SK-N-SH (cell line): ENCODE results near the gene ASIC1. TPM values are rescaled to one million over a fixed set of nuclear protein-coding genes. Genes with fewer than 3 reads are reported as not detected.

Source experiments
- CTCF ChIA-PET: fragments of 300-600, 350-600 bp; formaldehyde crosslinking; extraction: SDS; loops from one replicate; lab custom pipeline; 2021; lab: Yijun Ruan, JAX
- POLR2A ChIA-PET: fragments of 350-600 bp; sonication (Branson Sonifier 250); formaldehyde crosslinking; extraction: SDS; loops from one replicate; lab custom pipeline; 2020; ENCODE audit warnings: antibody characterized with exemption, inconsistent platforms; lab: Yijun Ruan, JAX
- DNase-seq: peaks from one replicate; pipeline ENCODE4 v3.0.0; 2012
- H2AFZ ChIP-seq: fragments of 200-600 bp; sonication (generic); 2 replicates; pipeline ENCODE4 v1.8.1; 2016; ENCODE audit warnings: antibody characterized with exemption, mild to moderate bottlenecking, low read depth
- H3F3A ChIP-seq: fragments of 200-600 bp; sonication (generic); replicated peaks from 2 replicates; pipeline ENCODE3; 2016; ENCODE audit warnings: antibody characterized with exemption, mild to moderate bottlenecking; ENCODE audit not compliant: insufficient read depth
- H3K27ac ChIP-seq, 2 experiments: fragments of 200-500 bp in 1 of 2; fragments of 200-600 bp in 1 of 2; sonication (Bioruptor generic) in 1 of 2; sonication (generic), shearing (Covaris generic) in 1 of 2; 2 replicates each; pipeline versions ENCODE4 v1.5.1 to v1.6.1; 2014 to 2016; ENCODE audit warnings: low read depth in 2 of 2, inconsistent platforms in 1 of 2, low read length in 1 of 2, mild to moderate bottlenecking in 1 of 2, mixed read lengths in 1 of 2
- H3K27me3 ChIP-seq: fragments of 200-600 bp; sonication (generic), shearing (Covaris generic); 2 replicates; pipeline ENCODE4 v1.6.1; 2016; ENCODE audit warnings: mixed run types; ENCODE audit not compliant: insufficient read depth
- H3K36me3 ChIP-seq, 2 experiments: fragments of 200-500 bp in 1 of 2; fragments of 200-600 bp in 1 of 2; sonication (Bioruptor generic) in 1 of 2; sonication (generic) in 1 of 2; replicated peaks in 1 of 2; 2 replicates each; pipeline versions ENCODE3 to v1.5.1; 2014 to 2016; ENCODE audit warnings: low read length in 1 of 2, mild to moderate bottlenecking in 1 of 2; ENCODE audit not compliant: insufficient read depth in 2 of 2, control insufficient read depth in 1 of 2
- H3K4me1 ChIP-seq, 2 experiments: fragments of 200-500 bp in 1 of 2; fragments of 200-600 bp in 1 of 2; sonication (Bioruptor generic) in 1 of 2; sonication (generic), shearing (Covaris generic) in 1 of 2; 2 replicates each; pipeline versions ENCODE4 v1.5.1 to v1.6.1; 2014 to 2016; ENCODE audit warnings: low read depth in 1 of 2, low read length in 1 of 2, mixed run types in 1 of 2; ENCODE audit not compliant: insufficient read depth in 2 of 2, control insufficient read depth in 1 of 2
- H3K4me2 ChIP-seq: fragments of 200-600 bp; sonication (generic), shearing (Covaris generic); 2 replicates; pipeline ENCODE4 v1.6.1; 2017; ENCODE audit warnings: mixed run types
- H3K4me3 ChIP-seq, 2 experiments: fragments of 200-500 bp in 1 of 2; fragments of 200-600 bp in 1 of 2; sonication (Bioruptor generic) in 1 of 2; sonication (generic), shearing (Covaris generic) in 1 of 2; 2 replicates each; pipeline versions ENCODE4 v1.5.1 to v1.8.1; 2014 to 2016; ENCODE audit warnings: low read depth in 2 of 2, inconsistent platforms in 1 of 2, low read length in 1 of 2, mild to moderate bottlenecking in 1 of 2, mixed read lengths in 1 of 2, moderate library complexity in 1 of 2
- H3K79me2 ChIP-seq: fragments of 200-600 bp; sonication (generic); 2 replicates; pipeline ENCODE4 v1.8.1; 2017; ENCODE audit warnings: mild to moderate bottlenecking; ENCODE audit not compliant: insufficient read depth
- H3K9ac ChIP-seq: fragments of 200-600 bp; sonication (generic); 2 replicates; pipeline ENCODE4 v1.6.1; 2017; ENCODE audit warnings: mixed run types
- H3K9me2 ChIP-seq: fragments of 200-600 bp; sonication (generic); 2 replicates; pipeline ENCODE4 v1.6.1; 2017; ENCODE audit warnings: mixed run types
- H3K9me3 ChIP-seq: fragments of 200-600 bp; sonication (generic); 2 replicates; pipeline ENCODE4 v1.6.1; 2017; ENCODE audit warnings: mixed run types, mild to moderate bottlenecking, moderate library complexity
- H4K20me1 ChIP-seq: fragments of 200-600 bp; sonication (generic); 2 replicates; pipeline ENCODE4 v1.6.1; 2017; ENCODE audit warnings: mild to moderate bottlenecking, mixed run types; ENCODE audit not compliant: insufficient read depth
- CTCF ChIP-seq: fragments of 200-600 bp; sonication (generic); IDR thresholded peaks from 2 replicates; pipeline ENCODE4 v1.6.1; 2017; ENCODE audit warnings: antibody characterized with exemption, mild to moderate bottlenecking, moderate library complexity
- EP300 ChIP-seq, 2 experiments: IDR thresholded peaks; 2 replicates each; pipeline versions ENCODE4 v1.4.0 to v1.6.1; 2012; ENCODE audit warnings: borderline replicate concordance in 1 of 2, low read depth in 1 of 2, low read length in 1 of 2
- FOSL2 ChIP-seq: IDR thresholded peaks from 2 replicates; pipeline ENCODE4 v1.4.0; 2012; ENCODE audit warnings: low read depth, mild to moderate bottlenecking, moderate library complexity, borderline replicate concordance
- FOXJ3 ChIP-seq: sonication (generic); formaldehyde crosslinking; IDR thresholded peaks from 2 replicates; pipeline ENCODE4 v1.5.1; 2020; ENCODE audit warnings: mild to moderate bottlenecking, missing genetic modification reagents
- FOXM1 ChIP-seq: IDR thresholded peaks from 2 replicates; pipeline ENCODE4 v1.4.0; 2012; ENCODE audit warnings: low read depth, mild to moderate bottlenecking
- GABPA ChIP-seq: IDR thresholded peaks from 2 replicates; pipeline ENCODE4 v1.4.0; 2012; ENCODE audit warnings: low read depth, mild to moderate bottlenecking
- GATA2 ChIP-seq: sonication (generic); formaldehyde crosslinking; IDR thresholded peaks from 2 replicates; pipeline ENCODE4 v1.5.0; 2020; ENCODE audit warnings: mild to moderate bottlenecking, missing genetic modification reagents
- MEF2A ChIP-seq: IDR thresholded peaks from 2 replicates; pipeline ENCODE4 v1.4.0; 2012; ENCODE audit warnings: low read depth, borderline replicate concordance
- NFIC ChIP-seq: IDR thresholded peaks from 2 replicates; pipeline ENCODE4 v1.4.0; 2012; ENCODE audit warnings: borderline replicate concordance
- PBX3 ChIP-seq: IDR thresholded peaks from 2 replicates; pipeline ENCODE4; 2012
- RAD21 ChIP-seq: IDR thresholded peaks from 2 replicates; pipeline ENCODE4 v1.6.1; 2012; ENCODE audit warnings: mild to moderate bottlenecking, low read length
- SIN3A ChIP-seq: IDR thresholded peaks from 2 replicates; pipeline ENCODE4 v1.6.1; 2012; ENCODE audit warnings: low read depth, mild to moderate bottlenecking, low read length, moderate library complexity, borderline replicate concordance
- SMC3 ChIP-seq: IDR thresholded peaks from 2 replicates; pipeline ENCODE4 v1.6.1; 2012; ENCODE audit warnings: low read depth, low read length, improper control_type of control experiment
- TAF1 ChIP-seq: IDR thresholded peaks from 2 replicates; pipeline ENCODE4 v1.6.1; 2012; ENCODE audit warnings: low read depth, mild to moderate bottlenecking, low read length, moderate library complexity, borderline replicate concordance
- TCF12 ChIP-seq: IDR thresholded peaks from 2 replicates; pipeline ENCODE4 v1.4.0; 2012
- TEAD4 ChIP-seq: IDR thresholded peaks from 2 replicates; pipeline ENCODE4 v1.4.0; 2012; ENCODE audit warnings: mild to moderate bottlenecking, borderline replicate concordance; ENCODE audit not compliant: insufficient read depth
- USF2 ChIP-seq: fragments of 150-350 bp; IDR thresholded peaks from 2 replicates; pipeline ENCODE4 v1.6.1; 2017; ENCODE audit warnings: antibody characterized with exemption, low read length, low read depth, borderline replicate concordance
- ZBTB33 ChIP-seq: IDR thresholded peaks from 2 replicates; pipeline ENCODE4 v1.4.0; 2012; ENCODE audit warnings: low read depth, borderline replicate concordance
- WGBS: methylation state at CpG from one replicate; pipeline ENCODE4 v1.1.6; 2017; ENCODE audit warnings: low lambda C conversion rate; 5-methylcytosine and 5-hydroxymethylcytosine counted together
- polyA plus RNA-seq, 3 experiments: library from polyadenylated mRNA; depleted of rRNA; stranded (reverse); fragments of >200 nt; gene quantifications; 2 replicates each; pipeline ENCODE4 v1.2.3, GENCODE V29; 2012

ASIC1 gene
- polyA plus RNA-seq, 1 of the 3 experiments (the other 2 are of a cell fraction), result 28.4 TPM

- WGBS, result 92% methylated on average over 16 of the region's 17 CpGs
- Histone ChIP-seq H3K4me1 (peaks cover 12 to 33% of the 10 kb centered on the region in 2 experiments; a peak in 2 of 4 replicates), H3K9me3 (no peaks in the 10 kb centered on the region), H3K4me3 (no peak overlapping the region), H4K20me1 (0 out of 2 replicates have a peak, but pooled peaks cover 1% of the 10 kb centered on the region), H3K36me3 (no peaks in the 10 kb centered on the region), H3K79me2 (peaks cover under 1% of the 10 kb centered on the region; the same call in 1 of the 2 replicates), H3K9me2 (no peaks in the 10 kb centered on the region), H2AFZ (no peak overlapping the region), H3F3A (peaks cover 6% of the 10 kb centered on the region), H3K27me3 (no peaks in the 10 kb centered on the region), H3K4me2 (no peak overlapping the region), H3K27ac (no peak overlapping the region), H3K9ac (no peak overlapping the region)
- no peak for TF ChIP-seq GATA2
- no peak for TF ChIP-seq MEF2A
- TF ChIP-seq TEAD4, result no peak
- no peak for TF ChIP-seq USF2
- TF ChIP-seq NFIC, result no peak
- no peak for TF ChIP-seq FOXM1
- TF ChIP-seq PBX3, result no peak
- TF ChIP-seq TCF12, result no peak
- no peak for TF ChIP-seq SIN3A
- ChIA-PET POLR2A (interaction anchor here (0.6 to 1.6 kb wide), 2 partner anchors 8 to 11 kb away, joined by 3 to 5 read pairs; no protein-coding TSS in a partner anchor), CTCF (interaction anchor here (0.8 to 5.5 kb wide), 5 partner anchors 18 to 141 kb away, joined by 3 to 74 read pairs (median 5); no protein-coding TSS in a partner anchor)
- no peak for DNase-seq
These were observed 50.2 kb downstream of the ASIC1 start for GRCh38 chr12:50107416-50108268.

- ChIA-PET POLR2A (interaction anchor here (1.0 kb wide), 2 partner anchors 25 to 58 kb away, joined by 3 read pairs; partner anchors contain the start of gene CERS5), CTCF (interaction anchor here (0.9 to 5.5 kb wide), 9 partner anchors 11 to 142 kb away, joined by 3 to 96 read pairs (median 23); partner anchors contain the start of genes GPD1 and SMARCD1)
- no peaks in the 10 kb centered on the region for H3K36me3 ChIP-seq
- H3F3A ChIP-seq, result peaks cover 15% of the 10 kb centered on the region
- H3K4me2 ChIP-seq, result no peak overlapping the region
- peaks cover 12 to 19% of the 10 kb centered on the region in 2 experiments; a peak in 2 of 4 replicates for H3K4me1 ChIP-seq
- no peak overlapping the region for H2AFZ ChIP-seq
- H3K9me3 ChIP-seq, result no peaks in the 10 kb centered on the region
- peaks cover 17% of the 10 kb centered on the region for H3K79me2 ChIP-seq
- no peak overlapping the region for H3K9ac ChIP-seq
- no peaks in the 10 kb centered on the region for H3K27me3 ChIP-seq
- 89% methylated on average over 3 of the region's 3 CpGs for WGBS
- no peak overlapping the region for H3K4me3 ChIP-seq
- no peak for DNase-seq
- H4K20me1 ChIP-seq, result peaks cover 9% of the 10 kb centered on the region; the same call in 1 of the 2 replicates
- H3K27ac ChIP-seq, result no peak overlapping the region
- no peaks in the 10 kb centered on the region for H3K9me2 ChIP-seq
- TF ChIP-seq SMC3 (no peak), TAF1 (no peak), PBX3 (no peak), TCF12 (no peak), FOSL2 (no peak), CTCF (no peak), FOXM1 (no peak), RAD21 (no peak), GABPA (no peak), EP300 (IDR thresholded peaks at IDR 0.05; ENCODE audit: borderline replicate concordance in 1 of 2, low read depth in 1 of 2, low read length in 1 of 2) (no peak), FOXJ3 (CRISPR knock-in tag) (no peak), ZBTB33 (no peak), MEF2A (no peak), SIN3A (no peak)
These were observed 51.9 kb downstream of the ASIC1 start for GRCh38 chr12:50109319-50109718.
